ENCODE data around the gene HRCT1.
"Not testable (repeated sequence)": the region's sequence is repeated elsewhere in the genome, so short reads cannot be mapped to it uniquely, and the experiment has no call there.

HRCT1 gene

DNA sequence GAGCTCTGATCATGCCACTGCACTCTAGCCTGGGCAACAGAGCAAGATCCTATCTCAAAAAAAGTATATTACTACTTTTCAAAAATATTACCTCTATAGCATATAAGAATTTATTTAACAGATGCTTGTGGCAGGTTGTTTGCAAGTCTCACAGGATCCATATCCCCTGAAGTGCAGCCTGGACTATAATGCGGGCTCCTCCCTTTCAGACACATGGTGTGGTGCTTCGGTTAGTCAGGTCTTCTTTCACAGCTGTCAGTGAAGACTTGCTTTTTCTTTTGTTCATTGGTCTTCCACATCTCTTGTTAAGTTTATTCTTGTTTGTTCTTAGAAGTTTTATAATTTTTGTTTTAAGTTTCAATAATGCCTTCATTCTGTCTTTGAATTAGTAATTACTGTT lies 9.4 kb upstream of the HRCT1 start:
- Histone ChIP-seq H3K9ac (ENCODE audit: low read length in 2 of 2) (no peak overlapping the region), H3K27me3 (ENCODE audit: control insufficient read depth in 1 of 2, insufficient read depth in 2 of 2, low read length in 2 of 2) (peaks cover 0 to 2% of the 10 kb centered on the region in 2 donors), H3K4me1 (ENCODE audit: control insufficient read depth, insufficient read depth, low read length) (no peaks in the 10 kb centered on the region), H3K36me3 (ENCODE audit: control insufficient read depth in 2 of 2, insufficient read depth in 2 of 2, low read length in 2 of 2) (no peaks in the 10 kb centered on the region), H3K4me3 (ENCODE audit: low read length in 2 of 2) (no peak overlapping the region), H3K9me3 (ENCODE audit: control insufficient read depth in 2 of 2, low read length in 2 of 2) (no peaks in the 10 kb centered on the region), H3K27ac (ENCODE audit: low read length) (no peak overlapping the region)

- not testable (repeated sequence) for H3K9ac ChIP-seq (ENCODE audit: low read length in 2 of 2); H3K27me3 ChIP-seq (ENCODE audit: control insufficient read depth in 1 of 2, insufficient read depth in 2 of 2, low read length in 2 of 2); H3K4me1 ChIP-seq (ENCODE audit: control insufficient read depth, insufficient read depth, low read length); H3K36me3 ChIP-seq (ENCODE audit: control insufficient read depth in 2 of 2, insufficient read depth in 2 of 2, low read length in 2 of 2); H3K27ac ChIP-seq (ENCODE audit: low read length); H3K9me3 ChIP-seq (ENCODE audit: control insufficient read depth in 2 of 2, low read length in 2 of 2); H3K4me3 ChIP-seq (ENCODE audit: low read length in 2 of 2)
Measured at GRCh38 chr9:35897376-35898099, 8.5 kb upstream of the HRCT1 start.

GRCh38 chr9:35898337-35898736 lies 7.7 kb upstream of the HRCT1 start:
- H3K36me3 ChIP-seq (ENCODE audit: control insufficient read depth in 2 of 2, insufficient read depth in 2 of 2, low read length in 2 of 2), result no peaks in the 10 kb centered on the region
- H3K9me3 ChIP-seq (ENCODE audit: control insufficient read depth in 2 of 2, low read length in 2 of 2), result no peaks in the 10 kb centered on the region
- H3K27ac ChIP-seq (ENCODE audit: low read length), result no peak overlapping the region
- no peak overlapping the region for H3K9ac ChIP-seq (ENCODE audit: low read length in 2 of 2)
- H3K4me3 ChIP-seq (ENCODE audit: low read length in 2 of 2), result no peak overlapping the region
- no peaks in the 10 kb centered on the region for H3K4me1 ChIP-seq (ENCODE audit: control insufficient read depth, insufficient read depth, low read length)
- H3K27me3 ChIP-seq (ENCODE audit: control insufficient read depth in 1 of 2, insufficient read depth in 2 of 2, low read length in 2 of 2), result peaks cover 0 to 3% of the 10 kb centered on the region in 2 donors

- peaks cover 0 to 3% of the 10 kb centered on the region in 2 donors for H3K27me3 ChIP-seq (ENCODE audit: control insufficient read depth in 1 of 2, insufficient read depth in 2 of 2, low read length in 2 of 2)
- H3K36me3 ChIP-seq (ENCODE audit: control insufficient read depth in 2 of 2, insufficient read depth in 2 of 2, low read length in 2 of 2), result no peaks in the 10 kb centered on the region
- H3K4me1 ChIP-seq (ENCODE audit: control insufficient read depth, insufficient read depth, low read length), result no peaks in the 10 kb centered on the region
- no peaks in the 10 kb centered on the region for H3K9me3 ChIP-seq (ENCODE audit: control insufficient read depth in 2 of 2, low read length in 2 of 2)
- no peak overlapping the region for H3K4me3 ChIP-seq (ENCODE audit: low read length in 2 of 2)
- no peak overlapping the region for H3K9ac ChIP-seq (ENCODE audit: low read length in 2 of 2)
- no peak overlapping the region for H3K27ac ChIP-seq (ENCODE audit: low read length)
Measured at GRCh38 chr9:35899021-35899420, 7.0 kb upstream of the HRCT1 start.

DNA sequence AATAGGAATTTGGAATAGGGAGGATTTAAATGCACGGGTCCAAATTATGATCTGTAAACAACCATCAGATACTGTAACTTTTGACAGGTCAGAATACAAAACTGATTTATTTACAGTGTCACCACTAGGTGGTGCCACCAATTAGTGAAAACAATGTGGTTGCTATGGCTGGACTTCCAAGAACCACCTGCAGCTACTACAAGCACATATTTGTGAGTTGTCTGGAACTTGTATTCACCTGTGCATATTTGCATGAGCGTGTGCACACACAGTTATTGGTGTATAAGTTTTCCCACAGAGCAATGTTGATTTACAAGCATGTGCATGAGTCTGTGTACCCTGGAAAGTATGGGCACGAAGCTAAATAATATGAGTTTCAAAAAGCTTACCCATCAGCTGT lies 3.0 kb upstream of the HRCT1 start:
- no peaks in the 10 kb centered on the region for H3K36me3 ChIP-seq (ENCODE audit: control insufficient read depth in 2 of 2, insufficient read depth in 2 of 2, low read length in 2 of 2)
- peaks cover 34% of the 10 kb centered on the region for H3K4me1 ChIP-seq (ENCODE audit: control insufficient read depth, insufficient read depth, low read length)
- H3K9ac ChIP-seq (ENCODE audit: low read length in 2 of 2), result no peak overlapping the region
- no peak overlapping the region for H3K27ac ChIP-seq (ENCODE audit: low read length)
- no peaks in the 10 kb centered on the region for H3K9me3 ChIP-seq (ENCODE audit: control insufficient read depth in 2 of 2, low read length in 2 of 2)
- H3K27me3 ChIP-seq (ENCODE audit: control insufficient read depth in 1 of 2, insufficient read depth in 2 of 2, low read length in 2 of 2), result peaks cover 0 to 3% of the 10 kb centered on the region in 2 donors
- H3K4me3 ChIP-seq (ENCODE audit: low read length in 2 of 2), result no peak overlapping the region

- H3K9ac ChIP-seq (ENCODE audit: low read length in 2 of 2), result no peak overlapping the region
- peaks cover 46% of the 10 kb centered on the region for H3K4me1 ChIP-seq (ENCODE audit: control insufficient read depth, insufficient read depth, low read length)
- peak overlapping the region; percentile 11 for H3K27ac ChIP-seq (ENCODE audit: low read length)
- H3K9me3 ChIP-seq (ENCODE audit: control insufficient read depth in 2 of 2, low read length in 2 of 2), result no peaks in the 10 kb centered on the region
- peaks cover 0 to 3% of the 10 kb centered on the region in 2 donors for H3K27me3 ChIP-seq (ENCODE audit: control insufficient read depth in 1 of 2, insufficient read depth in 2 of 2, low read length in 2 of 2)
- no peak overlapping the region for H3K4me3 ChIP-seq (ENCODE audit: low read length in 2 of 2)
- no peaks in the 10 kb centered on the region for H3K36me3 ChIP-seq (ENCODE audit: control insufficient read depth in 2 of 2, insufficient read depth in 2 of 2, low read length in 2 of 2)
Measured at GRCh38 chr9:35904338-35904737, 1.7 kb upstream of the HRCT1 start.

- peak overlapping the region; percentile 15 to 25 for H3K4me3 ChIP-seq (ENCODE audit: low read length in 2 of 2)
Measured at GRCh38 chr9:35905051-35905781, 786 bp upstream of the HRCT1 start.

DNA sequence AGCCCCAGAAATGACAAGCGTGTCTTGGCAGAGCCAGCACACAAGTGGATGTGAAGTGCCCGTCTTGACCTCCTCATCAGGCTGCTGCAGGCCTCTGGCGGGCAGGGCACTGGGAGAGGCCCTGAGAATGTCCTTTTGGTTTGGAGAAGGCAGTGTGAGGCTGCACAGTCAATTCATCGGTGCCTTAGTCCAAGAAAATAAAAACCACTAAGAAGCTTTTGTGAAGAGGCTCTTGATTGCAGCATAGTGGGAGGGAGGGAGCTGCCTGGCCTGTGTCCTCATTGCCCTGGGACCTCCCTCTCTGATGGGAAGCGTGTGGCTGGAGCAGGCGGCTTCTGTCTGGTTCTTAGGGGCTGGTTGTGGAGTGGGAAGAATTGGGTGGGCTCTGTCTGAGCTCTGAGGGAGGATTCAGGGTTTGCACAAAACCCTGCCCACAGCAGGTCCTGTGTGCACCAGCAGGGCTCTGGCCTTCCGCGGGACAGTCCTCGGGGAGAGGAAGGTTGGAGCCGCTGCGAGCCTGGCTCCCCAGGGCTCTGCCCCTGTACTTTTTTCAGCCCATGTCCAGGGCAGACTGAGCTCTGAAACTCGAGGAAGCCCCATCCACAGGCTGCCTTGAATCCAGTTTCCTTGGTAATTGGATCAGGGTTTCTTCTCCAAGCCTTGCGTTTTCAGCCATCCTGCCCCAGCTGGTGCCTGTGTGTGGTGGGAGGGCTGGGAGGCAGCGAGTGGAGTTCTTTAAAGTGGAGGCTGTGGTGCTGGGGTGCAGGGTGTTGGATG lies 1.1 kb downstream of the HRCT1 start:
- H3K27me3 ChIP-seq (ENCODE audit: control insufficient read depth in 1 of 2, insufficient read depth in 2 of 2, low read length in 2 of 2), result peaks cover 0 to 3% of the 10 kb centered on the region in 2 donors
- no peaks in the 10 kb centered on the region for H3K9me3 ChIP-seq (ENCODE audit: control insufficient read depth in 2 of 2, low read length in 2 of 2)
- peaks cover 59% of the 10 kb centered on the region for H3K4me1 ChIP-seq (ENCODE audit: control insufficient read depth, insufficient read depth, low read length)
- peak overlapping the region; percentile 17 to 55 for H3K4me3 ChIP-seq (ENCODE audit: low read length in 2 of 2)
- peak overlapping the region; percentile 81 for H3K27ac ChIP-seq (ENCODE audit: low read length)
- peak overlapping the region; percentile 45 to 58 for H3K9ac ChIP-seq (ENCODE audit: low read length in 2 of 2)
- no peaks in the 10 kb centered on the region for H3K36me3 ChIP-seq (ENCODE audit: control insufficient read depth in 2 of 2, insufficient read depth in 2 of 2, low read length in 2 of 2)

More at GRCh38 chr9:35905051-35905781, 786 bp upstream of the HRCT1 start:
- Histone ChIP-seq H3K9me3 (ENCODE audit: control insufficient read depth in 2 of 2, low read length in 2 of 2) (no peaks in the 10 kb centered on the region), H3K27ac (ENCODE audit: low read length) (peak overlapping the region; percentile 70), H3K4me1 (ENCODE audit: control insufficient read depth, insufficient read depth, low read length) (peaks cover 55% of the 10 kb centered on the region), H3K36me3 (ENCODE audit: control insufficient read depth in 2 of 2, insufficient read depth in 2 of 2, low read length in 2 of 2) (no peaks in the 10 kb centered on the region), H3K9ac (ENCODE audit: low read length in 2 of 2) (peak overlapping the region in 1 of 2 donors; percentile 13), H3K27me3 (ENCODE audit: control insufficient read depth in 1 of 2, insufficient read depth in 2 of 2, low read length in 2 of 2) (peaks cover 0 to 3% of the 10 kb centered on the region in 2 donors)

- H3K9me3 ChIP-seq (ENCODE audit: control insufficient read depth in 2 of 2, low read length in 2 of 2), result no peaks in the 10 kb centered on the region
- no peaks in the 10 kb centered on the region for H3K36me3 ChIP-seq (ENCODE audit: control insufficient read depth in 2 of 2, insufficient read depth in 2 of 2, low read length in 2 of 2)
- H3K27ac ChIP-seq (ENCODE audit: low read length), result peak overlapping the region; percentile 81
- H3K4me1 ChIP-seq (ENCODE audit: control insufficient read depth, insufficient read depth, low read length), result peaks cover 59% of the 10 kb centered on the region
- no peaks in the 10 kb centered on the region for H3K27me3 ChIP-seq (ENCODE audit: control insufficient read depth in 1 of 2, insufficient read depth in 2 of 2, low read length in 2 of 2)
- H3K4me3 ChIP-seq (ENCODE audit: low read length in 2 of 2), result peak overlapping the region; percentile 28 to 55
- peak overlapping the region; percentile 45 to 58 for H3K9ac ChIP-seq (ENCODE audit: low read length in 2 of 2)
Measured at GRCh38 chr9:35907711-35908503, 1.9 kb downstream of the HRCT1 start.

DNA sequence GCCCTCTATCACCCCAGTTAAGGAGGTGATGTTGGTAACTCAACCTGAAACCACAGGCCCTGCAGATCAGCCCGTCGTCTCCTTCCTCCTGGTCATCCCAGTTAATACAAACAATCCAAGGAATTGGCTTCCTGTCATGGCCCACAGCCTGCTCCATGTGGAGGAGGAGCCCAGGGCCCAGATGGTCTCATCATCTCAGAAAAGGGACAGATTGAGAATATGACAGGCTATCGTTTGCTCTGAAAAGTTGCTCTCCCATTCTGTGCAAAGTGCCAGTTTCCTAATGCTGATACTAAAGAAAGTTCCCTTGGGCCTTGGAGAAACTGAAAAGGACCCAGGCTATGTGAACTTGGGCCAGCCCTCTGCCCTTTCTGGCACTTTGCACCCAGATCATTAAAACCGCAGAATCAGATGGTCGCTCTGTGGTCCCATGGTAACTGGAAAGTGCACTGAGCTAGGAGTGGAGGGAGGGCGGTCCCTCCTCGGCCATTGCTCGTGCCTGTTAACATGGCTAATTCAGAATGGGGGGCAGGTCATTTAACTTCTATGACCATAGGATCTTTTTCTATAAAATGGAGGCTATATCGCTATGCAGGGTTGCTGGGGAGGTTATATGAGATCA lies 2.6 kb downstream of the HRCT1 start:
- H3K9ac ChIP-seq (ENCODE audit: low read length in 2 of 2), result peak overlapping the region in 1 of 2 donors; percentile 42
- H3K27ac ChIP-seq (ENCODE audit: low read length), result peak overlapping the region; percentile 81
- H3K27me3 ChIP-seq (ENCODE audit: control insufficient read depth in 1 of 2, insufficient read depth in 2 of 2, low read length in 2 of 2), result no peaks in the 10 kb centered on the region
- peak overlapping the region; percentile 22 to 28 for H3K4me3 ChIP-seq (ENCODE audit: low read length in 2 of 2)
- H3K9me3 ChIP-seq (ENCODE audit: control insufficient read depth in 2 of 2, low read length in 2 of 2), result no peaks in the 10 kb centered on the region
- H3K36me3 ChIP-seq (ENCODE audit: control insufficient read depth in 2 of 2, insufficient read depth in 2 of 2, low read length in 2 of 2), result no peaks in the 10 kb centered on the region
- H3K4me1 ChIP-seq (ENCODE audit: control insufficient read depth, insufficient read depth, low read length), result peaks cover 59% of the 10 kb centered on the region

Data from stomach smooth muscle (tissue), 2 donors.